Stimulated activated CD8-positive, alpha-beta memory T cell treated with anti-CD3 and anti-CD28 coated beads, Interleukin-2, amount 100 ng/mL, for 48 hours (primary cell): ENCODE measurements around the gene CRIP2.

Source experiments
- DNase-seq, 2 donors: peaks; one replicate each; pipeline ENCODE4 v3.0.0-alpha.2; 2020; ENCODE audit warnings: low read depth in 2 of 2

CRIP2 gene

GRCh38 chr14:105498430-105499255, 24.0 kb downstream of the CRIP2 start:
- DNase-seq, result no peak

GRCh38 chr14:105499256-105500035, 24.8 kb downstream of the CRIP2 start:
- DNase-seq, result no peak

GRCh38 chr14:105500036-105500725, 25.6 kb downstream of the CRIP2 start:
- DNase-seq, result no peak

GRCh38 chr14:105500726-105501101, 26.1 kb downstream of the CRIP2 start:
- DNase-seq, result no peak

GRCh38 chr14:105501504-105502291, 27.1 kb downstream of the CRIP2 start:
- no peak for DNase-seq

GRCh38 chr14:105502446-105503295, 28.1 kb downstream of the CRIP2 start:
- no peak for DNase-seq

GRCh38 chr14:105503296-105503640, 28.6 kb downstream of the CRIP2 start:
- DNase-seq, result no peak

GRCh38 chr14:105503935-105504692, 29.5 kb downstream of the CRIP2 start:
- DNase-seq, result no peak

GRCh38 chr14:105505101-105505500, 30.5 kb downstream of the CRIP2 start:
- no peak for DNase-seq

- no peak for DNase-seq
These were observed 32.6 kb downstream of the CRIP2 start for GRCh38 chr14:105507247-105507646.

GRCh38 chr14:105508069-105508468, 33.4 kb downstream of the CRIP2 start:
- DNase-seq, result no peak

GRCh38 chr14:105508601-105509000, 34.0 kb downstream of the CRIP2 start:
- DNase-seq, result no peak

- DNase-seq, result no peak
These were observed 42.5 kb downstream of the CRIP2 start for GRCh38 chr14:105517096-105517495.

- DNase-seq, result no peak
These were observed 45.5 kb downstream of the CRIP2 start for GRCh38 chr14:105519946-105520698.

- no peak for DNase-seq
These were observed 50.7 kb downstream of the CRIP2 start for GRCh38 chr14:105525326-105525725.

GRCh38 chr14:105525861-105526775, 51.5 kb downstream of the CRIP2 start, which contains the start of gene TMEM121:
TMEM121 (plus strand) TSS chr14:105526583; CDS start chr14:105528835, 2,252 bp downstream.
- no peak for DNase-seq

- no peak for DNase-seq
These were observed 52.3 kb downstream of the CRIP2 start for GRCh38 chr14:105526776-105527380.

GRCh38 chr14:105527381-105527825, 52.8 kb downstream of the CRIP2 start:
- DNase-seq, result no peak
